Fibroblast of skin of scalp (primary cell): Measurements from ENCODE around the gene RAB3A.

ENCODE experiments used
- DNase-seq: peaks from one replicate; pipeline ENCODE4 v3.0.0-alpha.2; 2013

The RAB3A gene

DNA sequence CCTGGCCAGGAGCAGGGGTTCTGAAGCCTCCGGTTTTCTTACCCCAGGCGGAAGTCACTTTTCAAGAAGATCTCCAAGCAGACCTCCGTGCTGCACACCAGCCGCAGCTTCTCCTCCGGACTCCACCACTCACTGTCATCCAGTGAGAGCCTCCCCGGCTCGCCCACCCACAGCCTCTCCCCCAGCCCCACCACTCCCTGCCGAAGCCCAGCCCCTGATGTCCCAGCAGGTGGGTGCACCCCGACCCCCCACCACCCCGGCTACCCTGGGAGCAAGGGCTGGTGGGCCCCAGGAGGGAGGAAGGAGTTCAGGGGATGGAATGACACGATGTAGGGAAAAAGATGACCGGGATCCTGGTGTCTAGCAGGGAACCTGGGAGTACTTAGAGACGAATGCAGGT is 56.4 kb downstream of the RAB3A start:
- DNase-seq = no peak
